GM21737 (cell line): ENCODE data around the gene CDC73.
"Not testable (repeated sequence)": the region's sequence is repeated elsewhere in the genome, so short reads cannot be mapped to it uniquely, and the experiment has no call there.

Experiments
- ATAC-seq: cut with Tn5 transposase; IDR thresholded peaks from one replicate; pipeline ENCODE4 v1.9.1; 2021; ENCODE audit warnings: mild to moderate bottlenecking, moderate library complexity; ENCODE audit not compliant: unreplicated experiment

CDC73 gene

GRCh38 chr1:193176113-193176512 lies 54.3 kb downstream of the CDC73 start:
- ATAC-seq, result no peak

- ATAC-seq, result no peak
Observed at GRCh38 chr1:193176788-193177187, 55.0 kb downstream of the CDC73 start.

DNA sequence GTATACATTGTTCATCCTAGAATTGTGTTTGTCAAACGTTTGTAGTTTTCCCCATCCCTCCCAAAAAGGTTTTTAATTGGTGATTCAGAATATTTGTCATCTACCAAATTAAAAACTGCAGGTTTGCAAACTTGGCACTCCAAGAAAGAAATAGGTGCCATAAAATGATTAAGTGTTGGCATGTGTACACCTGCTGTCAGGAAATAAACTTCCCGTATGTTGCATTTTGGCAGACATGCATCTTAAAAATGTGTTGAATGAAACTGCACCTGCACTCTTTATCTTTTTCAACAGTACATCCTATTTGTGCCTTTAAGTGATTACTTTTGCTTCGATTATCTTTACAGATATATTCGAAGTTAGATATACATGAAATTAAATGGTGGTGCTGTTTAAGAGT lies 57.3 kb downstream of the CDC73 start:
- ATAC-seq, result no peak

GRCh38 chr1:193181536-193181935 lies 59.7 kb downstream of the CDC73 start:
- no peak for ATAC-seq

DNA sequence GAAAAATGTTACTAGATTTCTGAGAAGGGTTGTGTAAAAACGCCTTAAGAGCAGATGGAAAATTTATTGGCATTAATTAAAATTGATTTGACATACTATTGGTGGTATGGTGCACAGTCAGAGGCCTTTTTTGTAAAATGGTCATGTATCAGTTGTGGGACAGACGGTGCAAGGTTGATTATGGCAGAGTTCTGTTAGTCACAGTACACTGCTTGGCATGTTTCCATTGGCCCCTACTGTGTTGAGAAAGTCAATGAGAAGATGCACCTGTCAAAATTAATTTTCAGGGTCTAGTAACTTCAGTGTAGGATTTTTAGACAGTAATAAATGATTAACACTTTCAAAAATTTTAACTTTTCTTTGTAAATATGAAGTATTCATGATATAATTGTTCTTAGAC lies 60.2 kb downstream of the CDC73 start:
- no peak for ATAC-seq

- ATAC-seq, result no peak
Observed at GRCh38 chr1:193183019-193183627, 61.3 kb downstream of the CDC73 start.

GRCh38 chr1:193184776-193185175 lies 62.9 kb downstream of the CDC73 start:
- no peak for ATAC-seq

- ATAC-seq, result no peak
Observed at GRCh38 chr1:193185211-193185610, 63.4 kb downstream of the CDC73 start.

DNA sequence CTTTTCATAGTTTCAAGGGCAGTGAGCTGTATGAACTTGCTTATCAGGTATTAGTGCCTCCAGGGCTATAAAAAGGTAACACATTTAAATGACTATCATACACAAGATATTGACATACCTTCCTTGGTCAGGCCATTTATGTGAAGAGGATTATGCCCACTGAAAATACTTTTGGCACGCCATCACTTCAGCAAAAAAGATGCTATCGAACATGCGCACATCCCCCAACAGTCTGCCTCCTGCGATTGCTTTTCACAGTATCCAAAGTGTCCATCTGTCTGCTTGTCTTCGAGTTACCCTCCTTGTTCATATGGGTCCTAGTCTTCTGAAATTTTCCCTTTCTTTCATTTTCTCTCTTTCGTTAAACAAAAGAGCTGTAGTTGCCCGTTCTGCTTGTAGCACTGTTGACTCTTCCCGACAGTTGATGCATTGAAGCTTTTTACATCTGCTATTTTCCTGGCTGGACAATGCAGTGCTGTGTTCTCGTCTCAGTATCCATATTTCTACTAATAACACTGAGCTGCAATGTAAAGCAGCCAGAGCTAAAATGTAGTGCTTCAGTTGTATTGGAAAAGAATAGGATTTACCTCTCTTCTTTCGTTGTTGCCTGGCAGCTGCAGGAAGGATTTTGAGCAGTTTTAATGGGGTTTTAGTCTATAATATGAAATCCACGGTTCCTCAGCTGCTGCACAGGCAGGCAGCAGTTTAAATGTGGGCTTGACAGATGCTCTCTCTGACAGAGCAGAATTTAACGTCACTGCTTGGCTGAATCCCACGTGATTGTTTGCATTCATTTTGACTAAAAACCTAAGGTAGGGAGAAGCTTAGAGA lies 64.3 kb downstream of the CDC73 start, which contains the start of gene B3GALT2:
B3GALT2 (minus strand) TSS at position 713 of the 831 bp plus-strand sequence. CDS start 5,051 bp downstream, outside the sequence.
- no peak for ATAC-seq

DNA sequence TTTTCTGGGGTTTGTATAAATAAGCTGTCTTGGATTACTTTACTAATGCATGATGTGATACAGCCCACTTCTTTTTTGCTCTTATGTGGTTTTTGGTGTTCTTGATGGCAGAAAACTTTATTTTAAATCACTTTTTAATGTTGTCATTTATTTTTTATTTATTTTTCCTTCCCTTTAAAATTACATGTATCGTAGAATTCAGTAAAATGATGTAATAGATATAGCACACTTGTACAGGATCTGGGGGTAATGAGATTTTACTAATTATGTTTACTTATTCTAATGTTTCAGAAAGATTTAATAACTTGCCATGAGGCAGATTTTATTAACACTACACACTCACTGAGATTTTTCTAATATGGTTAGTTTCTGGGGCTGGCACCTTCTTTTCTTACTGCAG lies 65.3 kb downstream of the CDC73 start:
- ATAC-seq, result no peak

DNA sequence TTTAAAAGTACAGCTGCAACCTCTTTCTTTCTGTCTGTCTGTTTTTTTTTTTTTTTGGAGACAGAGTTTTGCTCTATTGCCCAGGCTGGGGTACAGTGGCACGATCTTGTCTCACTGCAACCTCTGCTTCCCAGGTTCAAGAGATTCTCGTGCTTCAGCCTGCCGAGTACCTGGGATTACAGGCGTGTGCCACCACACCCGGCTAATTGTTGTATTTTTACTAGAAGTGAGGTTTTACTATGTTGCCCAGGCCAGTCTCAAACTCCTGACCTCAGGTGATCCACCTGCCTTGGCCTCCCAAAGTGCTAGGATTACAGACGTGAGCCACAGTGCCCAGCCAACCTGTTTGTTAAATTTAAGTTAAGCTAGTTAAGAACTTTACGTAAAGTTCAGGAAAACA lies 67.1 kb downstream of the CDC73 start:
- not testable (repeated sequence) for ATAC-seq

DNA sequence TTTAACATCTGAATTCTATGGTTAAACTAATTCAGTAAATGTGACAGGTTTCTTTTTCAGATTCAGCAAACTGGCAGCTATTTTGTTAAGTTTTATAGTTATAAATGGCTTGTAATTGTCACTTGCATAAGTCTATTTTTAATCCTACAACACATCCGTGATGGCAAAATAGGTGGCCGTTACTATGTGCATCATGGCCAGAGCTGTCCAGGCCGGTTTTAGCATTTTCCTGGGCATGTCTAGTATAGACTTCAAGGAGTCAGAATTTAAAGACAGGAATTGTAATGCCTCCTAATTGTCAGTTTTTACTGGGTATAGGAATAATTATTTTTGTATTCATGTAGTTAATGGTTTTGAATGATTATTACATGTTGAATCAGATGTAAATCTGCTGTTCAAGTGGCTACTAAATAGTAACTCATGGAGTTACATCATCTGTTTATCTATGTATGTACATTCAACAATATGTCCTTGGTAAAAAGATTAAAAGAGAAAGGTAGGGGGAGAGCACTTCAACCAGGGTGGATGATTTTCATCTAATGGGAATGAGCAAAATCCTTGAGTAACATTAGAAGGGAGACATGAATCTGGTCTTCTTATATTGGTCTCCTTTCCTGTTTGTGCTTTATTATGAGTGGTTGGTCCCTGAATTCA lies 67.7 kb downstream of the CDC73 start:
- no peak for ATAC-seq

DNA sequence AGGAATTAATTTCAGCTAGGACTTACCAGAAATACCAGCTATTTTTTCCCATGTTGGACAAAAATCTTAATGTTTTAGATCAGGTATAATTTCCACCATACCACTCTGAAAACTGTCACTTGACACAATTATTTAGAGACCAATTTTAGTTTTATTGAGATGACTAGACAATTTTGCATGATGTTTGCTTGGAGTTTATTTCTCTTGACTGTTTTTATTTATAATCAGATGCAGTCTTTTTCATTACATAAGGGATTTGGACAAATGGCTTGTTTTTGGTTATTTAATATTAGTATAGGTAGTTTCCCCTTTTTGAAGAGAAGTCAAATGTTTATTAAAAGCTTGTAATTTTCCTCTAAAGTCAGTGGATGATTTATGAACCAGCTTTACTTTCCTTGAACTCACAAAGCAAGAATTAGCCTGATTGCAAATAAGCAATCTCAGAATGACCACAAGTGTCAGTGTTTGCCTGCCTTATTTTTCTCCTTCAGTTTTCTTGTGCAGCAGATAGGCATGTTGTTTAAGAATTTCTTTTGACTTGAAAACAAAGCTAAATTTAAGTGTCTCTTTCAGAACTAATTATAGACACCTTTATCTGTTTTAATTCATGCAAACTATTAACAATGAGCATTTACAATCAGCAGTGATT lies 68.4 kb downstream of the CDC73 start:
- ATAC-seq, result no peak

GRCh38 chr1:193192586-193192985 lies 70.8 kb downstream of the CDC73 start:
- ATAC-seq, result no peak

DNA sequence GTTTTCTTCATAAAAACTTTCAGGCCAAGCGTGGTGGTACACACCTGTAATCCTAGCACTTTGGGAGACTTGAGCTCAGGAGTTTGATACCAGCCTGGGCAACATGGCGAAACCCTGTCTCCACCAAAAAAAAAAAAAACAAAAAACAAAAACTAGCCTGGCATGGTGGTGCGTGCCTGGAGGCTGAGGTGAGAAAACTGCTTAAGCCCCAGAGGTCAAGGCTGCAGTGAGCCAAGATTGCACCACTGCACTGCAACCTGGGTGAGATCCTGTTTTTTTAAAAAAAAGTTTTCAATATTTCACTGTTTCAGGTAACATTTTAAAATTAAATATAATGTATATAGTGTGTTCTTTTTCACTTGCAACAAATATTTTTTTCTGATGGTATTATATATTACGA lies 78.1 kb downstream of the CDC73 start:
- no peak for ATAC-seq

GRCh38 chr1:193201021-193201420 lies 79.2 kb downstream of the CDC73 start:
- ATAC-seq, result no peak

DNA sequence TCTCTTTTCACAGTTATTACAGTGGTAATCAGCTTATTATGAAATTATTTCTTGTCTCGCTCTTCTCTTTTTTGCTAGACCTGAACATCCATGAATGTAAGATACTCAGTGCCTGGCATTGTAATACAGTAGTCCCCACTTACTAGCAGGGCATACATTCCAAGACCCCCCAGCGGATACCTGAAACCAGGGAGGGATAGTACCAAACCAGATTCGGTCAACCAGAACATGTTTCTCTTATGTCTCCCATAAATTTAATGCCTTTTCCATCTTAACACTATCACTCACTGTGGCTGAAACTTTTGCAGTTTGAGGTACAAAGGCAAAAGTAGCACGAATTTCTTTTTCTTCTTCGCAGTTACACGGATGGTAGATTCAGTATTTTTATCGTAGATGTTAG lies 89.2 kb downstream of the CDC73 start:
- no peak for ATAC-seq

GRCh38 chr1:193211539-193211938 lies 89.7 kb downstream of the CDC73 start:
- peak; percentile 72 for ATAC-seq

- no peak for ATAC-seq
Observed at GRCh38 chr1:193212637-193213036, 90.8 kb downstream of the CDC73 start.

GRCh38 chr1:193213998-193214397 lies 92.2 kb downstream of the CDC73 start:
- ATAC-seq, result no peak

DNA sequence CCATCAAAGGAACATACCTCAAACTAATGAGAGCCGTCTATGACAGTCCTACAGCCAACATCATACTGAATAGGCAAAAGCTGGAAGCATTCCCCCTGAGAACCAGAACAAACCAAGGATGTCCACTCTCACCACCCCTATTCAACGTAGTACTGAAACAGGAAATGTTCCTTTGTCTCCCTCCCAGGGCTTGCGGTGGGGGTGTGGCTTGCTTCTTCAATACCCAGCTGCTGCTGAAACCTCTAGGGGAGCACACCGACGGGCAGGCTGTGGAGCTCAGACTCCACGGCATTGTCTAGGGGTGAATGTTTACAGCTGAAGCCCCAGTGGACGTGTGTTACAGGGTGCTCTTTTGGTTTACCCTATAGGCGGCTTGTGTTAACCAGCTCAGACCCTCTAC lies 95.1 kb downstream of the CDC73 start:
- ATAC-seq, result no peak
